GM13977 (cell line): ENCODE data around the gene PABPN1L.

Experiments used
- DNase-seq: peaks from one replicate; pipeline ENCODE4 v3.0.0; 2012; ENCODE audit warnings: low spot score
- CTCF ChIP-seq: IDR thresholded peaks from 2 replicates; pipeline ENCODE4 v1.5.1; 2012; ENCODE audit warnings: mild to moderate bottlenecking, control low read depth; ENCODE audit not compliant: insufficient read depth; ENCODE audit errors: extremely low read depth, missing control alignments
- in situ Hi-C: fragments of 300-500 bp; cut with MboI; formaldehyde crosslinking; loops from one replicate; pipeline ENCODE4 v1.12.0; 2022; ENCODE audit warnings: low sequenced_read_pairs, low pct_unique_long_range_greater_than_20kb, mixed read lengths, inconsistent platforms; ENCODE audit not compliant: unreplicated experiment

PABPN1L gene

GRCh38 chr16:88866151-88866920 is at the start of gene PABPN1L:
TSS of gene PABPN1L (minus strand) at chr16:88866660. CDS start at chr16:88866606, 54 bp downstream.
- in situ Hi-C loops, result no loop called here
- no peak for DNase-seq
- TF ChIP-seq CTCF, result no peak

GRCh38 chr16:88915639-88916327 is 49.3 kb upstream of the PABPN1L start:
- no peak for TF ChIP-seq CTCF
- in situ Hi-C loops, result no loop called here
- no peak for DNase-seq

GRCh38 chr16:88914750-88915368 is 48.4 kb upstream of the PABPN1L start:
- DNase-seq, result no peak
- in situ Hi-C loops, result no loop called here
- no peak for TF ChIP-seq CTCF

- TF ChIP-seq CTCF, result no peak
- no peak for DNase-seq
- in situ Hi-C loops, result no loop called here
Measured at GRCh38 chr16:88913870-88914269, 47.4 kb upstream of the PABPN1L start.

- in situ Hi-C loops, result no loop called here
- no peak for TF ChIP-seq CTCF
Measured at GRCh38 chr16:88913001-88913612, 46.6 kb upstream of the PABPN1L start.

GRCh38 chr16:88912556-88912955 is 46.1 kb upstream of the PABPN1L start:
- peak; percentile 34 for DNase-seq
- TF ChIP-seq CTCF, result no peak
- in situ Hi-C loops, result no loop called here

More at GRCh38 chr16:88913001-88913612, 46.6 kb upstream of the PABPN1L start:
- no peak for DNase-seq
